ENCODE measurements around the gene KIAA1210. TPM values are rescaled to one million over a fixed set of nuclear protein-coding genes. Genes with fewer than 3 reads are reported as not detected.

KIAA1210 gene
- total RNA-seq, 1 donor = not detected

DNA sequence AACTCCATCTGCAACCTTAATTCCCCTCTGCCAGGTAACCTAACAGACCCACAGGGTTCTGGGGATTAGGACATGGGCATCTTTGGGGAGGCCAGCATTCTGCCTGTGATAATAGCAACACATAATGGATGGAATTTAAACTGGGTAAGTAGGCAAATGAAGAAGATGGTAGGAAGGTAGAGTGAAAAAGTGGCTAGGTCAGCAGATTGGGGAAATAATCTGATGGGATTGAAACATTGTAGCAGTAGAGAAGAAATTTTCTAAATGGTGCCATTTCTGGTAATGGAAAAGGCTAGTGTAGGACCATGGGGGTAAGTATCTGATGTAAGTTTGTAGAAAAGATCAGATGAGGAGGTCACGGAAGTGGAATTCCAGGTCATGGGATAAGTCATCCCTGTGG lies 57.9 kb downstream of the KIAA1210 start:
- no peak overlapping the region for H3K4me3 ChIP-seq (ENCODE audit: low read depth, low read length)
- no peak for DNase-seq (ENCODE audit: low read depth)
- TF ChIP-seq, protein P1, sequence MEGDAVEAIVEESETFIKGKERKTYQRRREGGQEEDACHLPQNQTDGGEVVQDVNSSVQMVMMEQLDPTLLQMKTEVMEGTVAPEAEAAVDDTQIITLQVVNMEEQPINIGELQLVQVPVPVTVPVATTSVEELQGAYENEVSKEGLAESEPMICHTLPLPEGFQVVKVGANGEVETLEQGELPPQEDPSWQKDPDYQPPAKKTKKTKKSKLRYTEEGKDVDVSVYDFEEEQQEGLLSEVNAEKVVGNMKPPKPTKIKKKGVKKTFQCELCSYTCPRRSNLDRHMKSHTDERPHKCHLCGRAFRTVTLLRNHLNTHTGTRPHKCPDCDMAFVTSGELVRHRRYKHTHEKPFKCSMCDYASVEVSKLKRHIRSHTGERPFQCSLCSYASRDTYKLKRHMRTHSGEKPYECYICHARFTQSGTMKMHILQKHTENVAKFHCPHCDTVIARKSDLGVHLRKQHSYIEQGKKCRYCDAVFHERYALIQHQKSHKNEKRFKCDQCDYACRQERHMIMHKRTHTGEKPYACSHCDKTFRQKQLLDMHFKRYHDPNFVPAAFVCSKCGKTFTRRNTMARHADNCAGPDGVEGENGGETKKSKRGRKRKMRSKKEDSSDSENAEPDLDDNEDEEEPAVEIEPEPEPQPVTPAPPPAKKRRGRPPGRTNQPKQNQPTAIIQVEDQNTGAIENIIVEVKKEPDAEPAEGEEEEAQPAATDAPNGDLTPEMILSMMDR (IDR thresholded peaks at IDR 0.05; ENCODE audit: insufficient read depth, low read depth, low read length) = no peak

DNA sequence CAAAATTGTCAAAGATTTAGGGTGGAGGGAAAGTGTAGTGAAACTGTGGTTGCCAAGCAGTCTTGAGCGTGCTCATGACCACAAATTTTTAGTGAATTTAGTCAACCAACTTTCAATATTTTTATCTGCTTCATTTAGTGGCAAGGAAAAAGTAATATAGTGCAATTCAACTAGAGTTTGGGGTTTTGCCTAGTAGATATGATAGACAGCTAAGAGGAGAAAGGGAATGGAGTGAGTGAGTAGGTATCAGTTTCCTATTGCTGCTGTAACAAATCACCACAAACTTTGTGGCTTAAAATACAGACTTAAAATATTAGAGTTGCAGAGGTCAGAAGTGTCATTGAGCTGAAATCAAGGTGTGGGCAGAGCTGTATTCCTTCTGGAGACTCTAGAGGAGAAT lies 58.5 kb downstream of the KIAA1210 start:
- TF ChIP-seq, protein P1 (IDR thresholded peaks at IDR 0.05; ENCODE audit: insufficient read depth, low read depth, low read length) = no peak
- no peak for DNase-seq (ENCODE audit: low read depth)
- H3K4me3 ChIP-seq (ENCODE audit: low read depth, low read length) = no peak overlapping the region

DNA sequence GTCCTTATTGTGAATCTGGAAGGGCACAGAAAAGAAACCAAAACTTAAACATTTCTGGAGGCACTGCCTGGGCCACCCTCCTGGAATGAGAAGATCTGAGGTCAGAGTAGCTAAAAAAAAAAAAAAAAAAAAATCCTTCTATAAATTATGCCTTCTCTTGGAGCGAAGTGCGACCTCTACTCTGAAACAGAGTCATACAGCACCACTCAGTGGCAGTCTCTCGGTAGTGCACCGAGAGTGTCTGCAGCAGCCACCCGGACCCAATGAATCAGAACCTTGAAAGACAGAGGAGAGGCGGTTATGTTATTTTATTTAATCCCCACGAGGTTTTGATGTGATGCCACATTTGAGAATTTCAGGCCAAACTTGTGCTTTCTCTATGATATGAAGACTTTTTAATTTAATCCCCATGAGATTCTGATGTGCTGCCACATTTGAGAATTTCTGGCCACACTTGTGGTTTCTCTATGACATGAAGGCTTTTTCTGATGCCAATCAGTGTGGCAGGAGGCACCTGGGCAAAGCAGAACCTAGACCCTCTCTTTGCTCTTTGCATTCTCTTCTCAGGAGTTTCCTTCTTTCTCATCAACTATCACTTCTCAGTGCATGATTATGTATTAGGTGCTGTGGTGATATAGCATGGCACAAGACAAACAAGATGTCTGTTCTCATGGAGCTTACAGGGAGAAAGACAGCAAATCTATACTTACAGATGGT lies 60.4 kb downstream of the KIAA1210 start:
- no peak overlapping the region for H3K4me3 ChIP-seq (ENCODE audit: low read depth, low read length)
- DNase-seq (ENCODE audit: low read depth) = peak; percentile 43
- TF ChIP-seq, protein P1 (IDR thresholded peaks at IDR 0.05; ENCODE audit: insufficient read depth, low read depth, low read length) = peak; percentile 66

DNA sequence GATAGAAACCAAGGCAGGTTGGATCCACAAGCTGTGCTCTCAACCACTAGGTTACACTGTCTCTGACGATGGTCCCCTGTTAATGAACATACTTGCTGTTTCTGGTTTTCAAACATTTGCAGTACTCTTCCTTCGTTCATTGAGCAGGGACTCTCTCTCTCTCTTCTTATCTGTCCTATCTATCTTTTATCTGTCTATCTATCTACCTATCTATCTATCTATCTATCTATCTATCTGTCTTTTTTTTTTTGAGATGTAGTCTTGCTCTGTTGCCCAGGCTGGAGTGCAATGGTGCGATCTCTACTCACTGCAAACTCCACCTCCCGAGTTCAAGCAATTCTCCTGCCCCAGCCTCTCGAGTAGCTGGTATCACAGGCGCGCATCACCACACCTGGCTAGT lies 64.2 kb downstream of the KIAA1210 start:
- TF ChIP-seq, protein P1 (IDR thresholded peaks at IDR 0.05; ENCODE audit: insufficient read depth, low read depth, low read length) = no peak
- no peak for DNase-seq (ENCODE audit: low read depth)
- no peak overlapping the region for H3K4me3 ChIP-seq (ENCODE audit: low read depth, low read length)

DNA sequence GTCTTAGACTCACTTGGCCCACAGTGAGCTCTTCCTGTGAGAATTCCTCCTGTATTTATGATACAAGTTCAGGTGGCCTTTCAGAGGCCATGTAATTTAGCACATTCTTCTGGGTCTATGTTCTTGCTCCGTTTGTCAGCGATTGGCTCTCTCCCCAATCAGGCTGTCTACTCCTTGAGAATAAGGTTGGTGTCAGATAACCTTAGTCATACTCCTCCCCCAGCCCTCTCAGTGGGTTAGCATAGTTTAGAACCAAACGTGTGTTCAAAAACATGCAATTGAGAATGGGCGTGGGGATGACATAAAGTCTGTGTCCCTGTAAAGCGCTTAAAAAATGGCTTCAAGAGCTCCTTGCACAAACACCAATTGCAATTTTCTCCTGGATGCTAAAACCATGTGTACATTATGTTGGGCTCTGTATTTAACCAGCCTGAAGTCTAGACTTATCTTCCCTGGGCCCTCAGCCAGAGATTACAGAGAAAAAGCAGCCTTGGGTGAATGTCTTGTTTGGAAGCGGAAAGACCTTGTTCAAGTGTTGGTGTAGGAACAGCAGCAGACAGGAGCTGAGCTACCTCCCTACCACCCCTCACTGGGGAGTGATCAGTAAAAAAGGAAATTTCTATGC lies 64.8 kb downstream of the KIAA1210 start:
- H3K4me3 ChIP-seq (ENCODE audit: low read depth, low read length) = no peak overlapping the region
- no peak for DNase-seq (ENCODE audit: low read depth)
- TF ChIP-seq, protein P1 (IDR thresholded peaks at IDR 0.05; ENCODE audit: insufficient read depth, low read depth, low read length) = no peak

DNA sequence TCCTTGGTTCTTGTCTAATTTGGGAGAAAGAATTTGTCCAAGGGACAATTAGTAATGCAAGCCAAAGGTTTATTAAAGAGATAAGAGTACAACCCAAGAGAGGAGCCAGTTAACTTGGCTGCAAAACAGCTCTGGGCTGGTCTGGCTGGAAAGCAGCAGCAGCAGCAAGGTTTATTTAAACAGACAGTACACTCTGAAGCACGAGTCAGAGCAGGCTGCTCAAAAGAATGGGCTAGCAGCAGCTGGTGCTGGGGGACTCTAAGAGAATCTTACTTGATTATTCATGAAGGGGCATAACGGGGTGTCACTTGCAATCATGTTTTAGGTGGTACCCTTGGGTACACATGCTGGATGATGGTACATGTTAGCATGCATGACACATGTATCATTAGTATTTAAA lies 71.9 kb downstream of the KIAA1210 start:
- TF ChIP-seq, protein P1 (IDR thresholded peaks at IDR 0.05; ENCODE audit: insufficient read depth, low read depth, low read length) = no peak
- no peak overlapping the region for H3K4me3 ChIP-seq (ENCODE audit: low read depth, low read length)
- DNase-seq (ENCODE audit: low read depth) = no peak

Measured in fibroblast of villous mesenchyme (primary cell).